Ishikawa (cell line): ENCODE results near the gene KRT84.

Experiments used
- EP300 ChIP-seq: IDR thresholded peaks from 2 replicates; pipeline ENCODE4 v1.6.1; 2012; ENCODE audit warnings: borderline replicate concordance
- FOXM1 ChIP-seq: IDR thresholded peaks from 2 replicates; pipeline ENCODE4 v1.6.1; 2012; ENCODE audit warnings: low read depth, borderline replicate concordance
- MAX ChIP-seq: IDR thresholded peaks from 2 replicates; pipeline ENCODE4 v1.6.1; 2012
- RAD21 ChIP-seq: IDR thresholded peaks from 2 replicates; pipeline ENCODE4 v1.6.1; 2012; ENCODE audit warnings: low read depth
- TAF1 ChIP-seq: IDR thresholded peaks from 2 replicates; pipeline ENCODE4 v1.6.1; 2012; ENCODE audit warnings: low read depth, mild to moderate bottlenecking
- TCF12 ChIP-seq: IDR thresholded peaks from 2 replicates; pipeline ENCODE4 v1.6.1; 2012; ENCODE audit warnings: low read depth
- TEAD4 ChIP-seq: IDR thresholded peaks from 2 replicates; pipeline ENCODE4 v1.6.1; 2012
- USF1 ChIP-seq: IDR thresholded peaks from 2 replicates; pipeline ENCODE4 v1.6.1; 2012
- YY1 ChIP-seq: IDR thresholded peaks from 2 replicates; pipeline ENCODE4 v1.6.1; 2012; ENCODE audit warnings: low read depth
- ZBTB7A ChIP-seq: IDR thresholded peaks from 2 replicates; pipeline ENCODE4 v1.6.1; 2012; ENCODE audit warnings: low read depth

- TF ChIP-seq YY1 (no peak), MAX (no peak), ZBTB7A (no peak), FOXM1 (no peak), EP300 (no peak), TEAD4 (no peak), TCF12 (no peak), TAF1 (no peak), USF1 (no peak), RAD21 (no peak)
Measured at GRCh38 chr12:52402873-52403540, 17.6 kb upstream of the KRT84 start.
